Measurements from ENCODE around the gene MADCAM1. TPM values are rescaled to one million over a fixed set of nuclear protein-coding genes. Genes with fewer than 3 reads are reported as not detected.

The MADCAM1 gene
- total and polyA plus RNA-seq, 2 donors (not counting 1 experiment from before 2014, with no cell fraction given): 0.70 to 2.5 TPM

DNA sequence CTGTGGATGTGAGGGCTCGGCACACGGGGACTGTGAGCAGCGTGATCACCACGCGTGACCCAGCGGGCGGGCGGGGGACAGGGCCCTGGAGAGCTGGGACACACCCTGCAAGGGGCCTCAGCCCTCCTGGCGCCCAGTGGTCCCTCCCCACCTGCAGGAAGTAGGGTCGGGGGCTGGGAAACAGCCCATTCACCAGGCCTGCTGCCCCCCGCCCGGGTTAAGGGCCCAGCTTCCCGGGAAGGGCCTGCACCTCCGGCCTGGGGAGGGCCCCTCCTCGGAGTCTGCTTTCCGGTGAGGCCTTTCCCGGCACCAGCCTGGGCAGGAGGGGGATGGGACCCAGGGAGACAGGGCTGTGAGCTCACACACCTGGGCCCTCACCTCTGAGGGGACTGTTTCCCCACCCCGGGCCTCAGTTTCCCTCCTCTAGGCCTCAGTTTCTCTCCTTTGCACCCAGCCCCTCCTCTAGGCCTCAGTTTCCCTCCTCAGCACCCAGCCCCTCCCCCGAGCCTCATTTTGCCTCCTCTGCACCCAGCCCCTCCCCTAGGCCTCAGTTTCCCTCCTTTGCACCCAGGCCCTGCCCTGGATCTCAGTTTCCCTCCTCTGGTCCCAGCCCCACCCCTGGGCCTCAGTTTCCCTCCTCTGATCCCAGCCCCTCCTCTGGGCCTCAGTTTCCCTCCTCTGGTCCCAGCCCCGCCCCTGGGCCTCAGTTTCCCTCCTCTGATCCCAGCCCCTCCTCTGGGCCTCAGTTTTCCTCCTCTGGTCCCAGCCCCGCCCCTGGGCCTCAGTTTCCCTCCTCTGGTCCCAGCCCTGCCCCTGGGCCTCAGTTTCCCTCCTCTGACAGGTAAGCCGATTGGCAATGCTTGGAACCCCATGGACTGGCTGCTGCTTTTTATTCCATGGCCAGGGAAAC lies 1.9 kb upstream of the MADCAM1 start:
- 33% methylated on average over 21 of the region's 22 CpGs for WGBS (ENCODE audit: insufficient coverage)

DNA sequence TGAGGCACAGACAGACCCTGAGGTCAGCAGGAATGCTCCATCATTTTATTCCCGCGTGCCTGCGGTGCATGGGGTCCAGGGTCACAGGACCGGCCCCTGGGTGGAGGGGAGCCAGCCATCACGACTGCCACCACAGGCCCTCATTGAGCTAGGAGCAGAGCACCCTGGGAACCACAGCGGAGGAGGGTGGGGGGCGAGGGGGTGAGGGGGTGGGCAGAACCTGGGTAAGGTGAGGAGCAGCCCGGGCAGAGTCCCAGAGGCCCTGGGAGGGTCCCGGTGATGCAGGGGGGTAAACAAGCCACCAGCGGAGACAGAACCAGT lies 1.2 kb upstream of the MADCAM1 start:
- 79% methylated on average over 6 of the region's 10 CpGs for WGBS (ENCODE audit: insufficient coverage)
- no peak overlapping the region for H3K4me2 ChIP-seq (replicated peaks; ENCODE audit: low read depth, low read length, poor library complexity, severe bottlenecking)

More for the DNA sequence above, 1.9 kb upstream of the MADCAM1 start:
- intact Hi-C loops (cut with micrococcal nuclease): no loop called here
- ATAC-seq (ENCODE audit: low read depth): no peak
- DNase-seq: no peak
- Histone ChIP-seq H3K9ac (ENCODE audit: low read length) (no peak overlapping the region), H3K4me3 (ENCODE audit: control extremely low read depth in 1 of 5, extremely low read depth in 1 of 5, insufficient read depth in 1 of 5, low read depth in 2 of 5, low read length in 4 of 5) (no peak overlapping the region), H3K36me3 (replicated peaks in 1 of 2; ENCODE audit: control extremely low read depth in 1 of 2, control insufficient read depth in 1 of 2, extremely low read depth in 1 of 2, insufficient read depth in 2 of 2, low read length in 1 of 2) (no peaks in the 10 kb centered on the region), H3K79me2 (ENCODE audit: control insufficient read depth, insufficient read depth, low read length) (no peaks in the 10 kb centered on the region), H3K9me3 (ENCODE audit: control extremely low read depth in 1 of 3, control insufficient read depth in 2 of 3, insufficient read depth in 1 of 3, low read length in 2 of 3) (peaks cover 0 to 33% (median 0%) of the 10 kb centered on the region in 3 donors), H3K4me2 (replicated peaks; ENCODE audit: low read depth, low read length, poor library complexity, severe bottlenecking) (no peak overlapping the region), H3K27ac (ENCODE audit: low read length in 2 of 2) (no peak overlapping the region), H3K27me3 (replicated peaks in 1 of 4; ENCODE audit: control extremely low read depth in 1 of 4, control insufficient read depth in 3 of 4, insufficient read depth in 4 of 4, low read length in 3 of 4) (peaks cover 0 to 42% (median 14%) of the 10 kb centered on the region in 4 experiments), H2AFZ (ENCODE audit: insufficient read depth, low read depth, low read length, poor library complexity, severe bottlenecking) (no peak overlapping the region), H4K20me1 (ENCODE audit: control insufficient read depth, insufficient read depth, low read length, poor library complexity, severe bottlenecking) (no peaks in the 10 kb centered on the region), H3K4me1 (ENCODE audit: control insufficient read depth in 2 of 2, insufficient read depth in 2 of 2, low read length in 2 of 2) (peaks cover 16 to 23% of the 10 kb centered on the region in 2 donors)
- Mint-ChIP-seq H3K4me1 (peaks cover 4% of the 10 kb centered on the region), H3K9me3 (ENCODE audit: insufficient read depth) (no peaks in the 10 kb centered on the region), H3K27ac (no peak overlapping the region), H3K4me3 (no peak overlapping the region), H3K27me3 (peaks cover 10% of the 10 kb centered on the region)
- ChIA-PET POLR2A (no interaction called here), CTCF (no interaction called here)
- TF ChIP-seq EZH2 (IDR thresholded peaks at IDR 0.05; ENCODE audit: borderline replicate concordance, insufficient read depth, low read depth, low read length, poor library complexity, severe bottlenecking): no peak
- TF ChIP-seq, protein P1, sequence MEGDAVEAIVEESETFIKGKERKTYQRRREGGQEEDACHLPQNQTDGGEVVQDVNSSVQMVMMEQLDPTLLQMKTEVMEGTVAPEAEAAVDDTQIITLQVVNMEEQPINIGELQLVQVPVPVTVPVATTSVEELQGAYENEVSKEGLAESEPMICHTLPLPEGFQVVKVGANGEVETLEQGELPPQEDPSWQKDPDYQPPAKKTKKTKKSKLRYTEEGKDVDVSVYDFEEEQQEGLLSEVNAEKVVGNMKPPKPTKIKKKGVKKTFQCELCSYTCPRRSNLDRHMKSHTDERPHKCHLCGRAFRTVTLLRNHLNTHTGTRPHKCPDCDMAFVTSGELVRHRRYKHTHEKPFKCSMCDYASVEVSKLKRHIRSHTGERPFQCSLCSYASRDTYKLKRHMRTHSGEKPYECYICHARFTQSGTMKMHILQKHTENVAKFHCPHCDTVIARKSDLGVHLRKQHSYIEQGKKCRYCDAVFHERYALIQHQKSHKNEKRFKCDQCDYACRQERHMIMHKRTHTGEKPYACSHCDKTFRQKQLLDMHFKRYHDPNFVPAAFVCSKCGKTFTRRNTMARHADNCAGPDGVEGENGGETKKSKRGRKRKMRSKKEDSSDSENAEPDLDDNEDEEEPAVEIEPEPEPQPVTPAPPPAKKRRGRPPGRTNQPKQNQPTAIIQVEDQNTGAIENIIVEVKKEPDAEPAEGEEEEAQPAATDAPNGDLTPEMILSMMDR (IDR thresholded peaks at IDR 0.05): no peak

More for the DNA sequence above, 1.2 kb upstream of the MADCAM1 start:
- intact Hi-C loops (cut with micrococcal nuclease): no loop called here
- POLR2A ChIA-PET: no interaction called here
- Mint-ChIP-seq H3K27me3 (peaks cover 12% of the 10 kb centered on the region), H3K4me1 (peaks cover 4% of the 10 kb centered on the region), H3K4me3 (no peak overlapping the region), H3K27ac (no peak overlapping the region), H3K9me3 (ENCODE audit: insufficient read depth) (no peaks in the 10 kb centered on the region)
- ATAC-seq (ENCODE audit: low read depth) (no peak), DNase-seq (no peak)
- no peak for TF ChIP-seq EZH2 (IDR thresholded peaks at IDR 0.05; ENCODE audit: borderline replicate concordance, insufficient read depth, low read depth, low read length, poor library complexity, severe bottlenecking)
- TF ChIP-seq, protein P1 (IDR thresholded peaks at IDR 0.05): no peak
- H4K20me1 ChIP-seq (ENCODE audit: control insufficient read depth, insufficient read depth, low read length, poor library complexity, severe bottlenecking): no peaks in the 10 kb centered on the region
- peaks cover 0 to 33% (median 0%) of the 10 kb centered on the region in 3 donors for H3K9me3 ChIP-seq (ENCODE audit: control extremely low read depth in 1 of 3, control insufficient read depth in 2 of 3, insufficient read depth in 1 of 3, low read length in 2 of 3)
- H3K27ac ChIP-seq (ENCODE audit: low read length in 2 of 2): no peak overlapping the region
- no peak overlapping the region for H2AFZ ChIP-seq (ENCODE audit: insufficient read depth, low read depth, low read length, poor library complexity, severe bottlenecking)
- H3K9ac ChIP-seq (ENCODE audit: low read length): no peak overlapping the region
- H3K27me3 ChIP-seq (replicated peaks in 1 of 4; ENCODE audit: control extremely low read depth in 1 of 4, control insufficient read depth in 3 of 4, insufficient read depth in 4 of 4, low read length in 3 of 4): peaks cover 0 to 46% (median 14%) of the 10 kb centered on the region in 4 experiments
- H3K4me3 ChIP-seq (ENCODE audit: control extremely low read depth in 1 of 5, extremely low read depth in 1 of 5, insufficient read depth in 1 of 5, low read depth in 2 of 5, low read length in 4 of 5): no peak overlapping the region
- H3K79me2 ChIP-seq (ENCODE audit: control insufficient read depth, insufficient read depth, low read length): no peaks in the 10 kb centered on the region
- CTCF ChIA-PET: interaction anchor here (1.3 kb wide), 1 partner anchor 12 kb away, joined by 5 read pairs; no protein-coding TSS in a partner anchor
- no peaks in the 10 kb centered on the region for H3K36me3 ChIP-seq (replicated peaks in 1 of 2; ENCODE audit: control extremely low read depth in 1 of 2, control insufficient read depth in 1 of 2, extremely low read depth in 1 of 2, insufficient read depth in 2 of 2, low read length in 1 of 2)
- H3K4me1 ChIP-seq (ENCODE audit: control insufficient read depth in 2 of 2, insufficient read depth in 2 of 2, low read length in 2 of 2): peaks cover 16 to 18% of the 10 kb centered on the region in 2 donors

Data from B cell (primary cell).